DLD1 (cell line): Measurements from ENCODE around the gene LEMD2.

Source experiments
- in situ Hi-C: cut with HindIII; loops from 2 replicates; pipeline ENCODE4 v1.10.0; 2017; ENCODE audit warnings: low sequenced_read_pairs

Gene LEMD2

GRCh38 chr6:33761581-33761921, 27.4 kb downstream of the LEMD2 start:
- in situ Hi-C loops: loop anchor here (10.0 kb wide), 1 partner anchor 383 kb away; the partner anchor contains the start of gene GRM4

DNA sequence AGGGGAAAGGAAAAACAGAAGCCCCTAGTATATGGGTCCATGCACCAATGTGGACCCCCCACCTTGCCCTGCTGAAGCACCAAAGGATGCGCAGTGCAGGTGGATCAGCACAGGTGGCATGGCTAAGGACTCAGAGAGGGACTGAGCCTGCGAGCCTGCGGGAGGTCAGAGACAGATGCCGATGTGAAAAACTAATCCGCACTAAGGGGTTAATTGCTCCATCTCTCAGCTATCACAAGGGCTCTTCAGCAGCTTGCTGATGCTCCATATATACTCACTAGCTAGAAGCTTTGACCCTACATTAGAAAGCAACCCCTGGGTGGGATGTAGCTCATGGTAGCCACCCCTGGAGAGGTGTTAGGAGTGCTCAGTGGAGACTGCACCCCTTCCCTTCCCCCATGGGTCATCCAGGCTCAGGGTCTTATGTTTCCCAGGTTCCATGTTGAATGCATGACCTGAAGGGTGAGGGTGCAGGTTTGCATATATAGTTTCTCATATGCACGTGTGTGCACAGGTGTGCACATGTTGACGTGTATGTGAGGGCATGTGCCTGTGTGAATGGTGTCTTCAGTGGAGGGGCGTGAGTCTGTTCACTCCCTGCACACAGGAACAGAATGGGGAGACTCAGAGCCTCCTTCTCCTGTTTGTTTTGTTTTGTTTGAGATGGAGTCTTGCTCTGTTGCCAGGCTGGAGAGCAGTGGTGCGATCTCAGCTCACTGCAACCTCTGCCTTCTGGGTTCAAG, 28.9 kb downstream of the LEMD2 start:
- in situ Hi-C loops: loop anchor here (10.0 kb wide), 1 partner anchor 385 kb away; the partner anchor contains the start of gene GRM4

DNA sequence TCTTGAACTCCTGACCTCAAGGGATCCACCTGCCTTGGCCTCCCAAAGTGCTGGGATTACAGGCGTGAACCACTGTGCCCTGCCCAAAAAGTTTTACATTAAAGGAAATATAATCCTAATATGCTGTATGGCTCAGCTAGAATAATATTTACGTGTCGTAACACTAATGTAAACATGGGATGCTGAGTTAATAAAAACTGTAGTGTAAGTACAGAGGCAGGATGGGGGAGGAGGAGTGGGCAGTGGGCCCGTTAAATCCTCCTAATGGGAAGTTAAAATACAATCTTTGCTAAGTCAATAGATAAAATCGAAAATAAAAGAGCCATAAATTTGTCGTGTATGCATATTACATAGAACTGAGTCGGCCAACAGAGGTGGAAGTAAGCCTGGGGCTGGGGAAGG, 30.1 kb downstream of the LEMD2 start:
- in situ Hi-C loops: no loop called here

- in situ Hi-C loops: no loop called here
Observed at GRCh38 chr6:33757906-33758305, 31.0 kb downstream of the LEMD2 start.

- in situ Hi-C loops: no loop called here
Observed at GRCh38 chr6:33757113-33757512, 31.8 kb downstream of the LEMD2 start.

GRCh38 chr6:33756211-33756954, 32.5 kb downstream of the LEMD2 start:
- in situ Hi-C loops: no loop called here

DNA sequence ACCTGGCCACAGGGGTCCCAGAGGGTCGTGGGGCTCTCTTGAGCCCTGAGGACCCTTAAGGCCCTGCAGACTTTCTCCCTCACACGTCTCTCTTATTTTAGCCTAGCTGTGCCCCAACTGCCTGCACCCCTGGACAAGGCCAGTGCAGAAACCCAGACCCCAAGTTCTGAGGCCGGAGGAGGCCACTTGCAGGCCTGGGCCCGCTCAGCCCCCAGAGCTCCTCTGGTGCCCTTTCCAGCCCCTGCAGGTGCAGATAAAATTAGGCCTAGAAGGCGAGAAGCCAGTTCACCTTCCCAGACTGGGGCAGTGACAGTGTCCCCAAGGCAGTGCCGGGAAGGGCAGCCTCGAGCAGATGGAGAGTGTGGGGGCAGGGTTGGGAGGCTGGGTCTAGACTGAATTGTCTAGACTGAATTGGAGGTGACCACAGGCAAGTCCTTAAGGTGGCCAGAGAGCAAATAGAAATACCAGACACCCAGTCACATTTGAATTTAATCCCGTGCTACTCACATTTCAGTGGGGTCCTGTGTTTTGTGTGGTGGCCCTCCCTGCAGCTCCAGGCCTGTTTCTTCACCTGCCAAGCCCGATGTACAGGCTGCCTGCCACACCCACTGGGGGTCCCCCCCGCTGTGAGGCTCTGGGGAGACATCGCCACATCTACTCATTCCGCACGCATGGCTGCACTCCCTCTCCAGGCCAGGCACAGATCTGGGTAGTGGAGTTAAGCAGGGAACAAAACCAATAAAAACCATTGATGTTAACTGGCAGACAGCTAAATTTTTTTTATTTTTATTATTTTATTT, 33.7 kb downstream of the LEMD2 start:
- in situ Hi-C loops: no loop called here

DNA sequence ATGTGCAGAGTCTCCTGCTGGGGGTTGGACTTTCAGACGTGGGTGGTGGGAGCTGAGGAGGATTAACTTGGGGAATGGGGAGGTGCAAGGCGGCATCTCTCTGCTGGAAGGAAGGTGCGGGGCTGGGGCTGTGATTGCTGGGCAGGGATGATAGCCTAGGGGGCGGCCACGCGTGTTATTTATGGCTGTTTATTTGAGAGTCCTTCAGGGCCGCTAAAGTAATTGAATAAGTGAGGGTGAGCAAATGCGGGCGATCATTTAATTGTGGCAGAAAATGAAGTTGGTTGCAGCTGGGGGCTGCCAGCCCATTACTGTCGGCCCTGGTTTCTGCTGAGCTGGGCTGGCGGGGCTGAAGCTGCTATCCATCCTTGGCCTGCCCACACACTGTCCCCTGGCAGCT, 34.7 kb downstream of the LEMD2 start:
- in situ Hi-C loops: no loop called here

GRCh38 chr6:33752646-33753015, 36.3 kb downstream of the LEMD2 start:
- in situ Hi-C loops: no loop called here

- in situ Hi-C loops: no loop called here
Observed at GRCh38 chr6:33751771-33752645, 36.9 kb downstream of the LEMD2 start.

DNA sequence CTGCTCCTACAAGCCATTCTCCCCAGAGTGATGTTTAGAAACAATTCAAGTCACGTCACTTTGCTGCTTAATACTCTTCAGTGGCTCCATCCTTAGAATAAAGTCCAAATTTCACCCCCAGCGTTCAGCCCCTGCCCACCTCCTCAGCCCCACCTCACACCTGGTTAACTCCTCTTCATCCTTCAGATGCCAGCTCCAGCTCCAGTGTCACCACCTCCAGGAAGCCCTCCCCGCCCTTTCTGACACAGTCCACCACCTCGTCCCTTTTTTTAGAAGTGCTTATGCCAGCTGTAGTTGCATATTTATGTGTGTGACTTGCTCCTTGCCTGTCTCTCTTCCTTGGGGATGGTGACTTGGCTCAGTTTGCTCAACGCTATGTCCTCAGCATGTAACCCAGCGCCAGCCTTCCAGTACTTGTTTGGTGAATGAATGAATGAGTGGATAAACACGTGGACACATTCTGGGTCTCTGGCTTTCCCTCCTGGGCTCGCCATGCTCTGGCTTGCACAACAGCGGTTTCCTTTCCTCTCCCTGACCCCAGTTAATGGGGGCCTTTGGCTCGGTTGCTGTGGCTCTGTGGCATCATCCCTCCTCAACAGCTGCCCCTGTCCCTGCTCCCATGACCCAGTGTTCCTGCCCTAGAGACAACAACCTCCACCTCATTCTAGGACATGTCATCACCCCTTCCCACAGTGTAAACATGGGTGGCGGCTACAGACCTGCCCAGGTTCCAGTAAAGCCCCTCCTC, 38.5 kb downstream of the LEMD2 start:
- in situ Hi-C loops: no loop called here

- in situ Hi-C loops: no loop called here
Observed at GRCh38 chr6:33749401-33749800, 39.5 kb downstream of the LEMD2 start.

DNA sequence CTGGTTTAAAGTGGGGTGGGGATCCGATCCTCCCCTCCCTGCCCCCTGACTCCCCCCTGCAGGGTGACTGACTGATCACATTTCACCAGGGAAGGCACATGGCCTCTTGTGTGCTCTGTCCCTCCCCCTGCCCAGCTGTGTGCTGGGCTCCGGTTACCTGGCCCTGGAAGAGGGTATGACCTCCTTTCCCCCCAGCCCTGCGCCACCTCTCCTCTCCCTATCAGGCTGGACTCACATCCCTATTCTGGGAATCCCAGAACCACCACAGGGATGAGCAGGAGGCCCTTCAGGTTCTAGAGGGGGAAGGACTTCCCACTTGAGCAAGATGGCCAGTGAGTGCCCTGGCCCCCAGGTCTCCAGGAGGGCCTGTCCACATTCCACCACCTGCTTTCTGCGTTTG, 40.1 kb downstream of the LEMD2 start:
- in situ Hi-C loops: no loop called here

GRCh38 chr6:33747823-33748222, 41.1 kb downstream of the LEMD2 start:
- in situ Hi-C loops: no loop called here

GRCh38 chr6:33746651-33747100, 42.3 kb downstream of the LEMD2 start, which contains the start of gene IP6K3:
IP6K3 (minus strand) TSS chr6:33746905; CDS start chr6:33735476, 11,429 bp downstream.
- in situ Hi-C loops: no loop called here

- in situ Hi-C loops: no loop called here
Observed at GRCh38 chr6:33746036-33746600, 42.8 kb downstream of the LEMD2 start.

- in situ Hi-C loops: no loop called here
Observed at GRCh38 chr6:33745548-33745947, 43.4 kb downstream of the LEMD2 start.

GRCh38 chr6:33744895-33745546, 43.9 kb downstream of the LEMD2 start:
- in situ Hi-C loops: no loop called here
